SKM-1 (cell line): ENCODE results near the gene WDR11.
"Not testable (repeated sequence)": the region's sequence is repeated elsewhere in the genome, so short reads cannot be mapped to it uniquely, and the experiment has no call there.

Source experiments
- DNase-seq: peaks from one replicate; lab custom pipeline; 2025; ENCODE audit not compliant: unreplicated experiment; lab: John Stamatoyannopoulos, UW

WDR11 gene

DNA sequence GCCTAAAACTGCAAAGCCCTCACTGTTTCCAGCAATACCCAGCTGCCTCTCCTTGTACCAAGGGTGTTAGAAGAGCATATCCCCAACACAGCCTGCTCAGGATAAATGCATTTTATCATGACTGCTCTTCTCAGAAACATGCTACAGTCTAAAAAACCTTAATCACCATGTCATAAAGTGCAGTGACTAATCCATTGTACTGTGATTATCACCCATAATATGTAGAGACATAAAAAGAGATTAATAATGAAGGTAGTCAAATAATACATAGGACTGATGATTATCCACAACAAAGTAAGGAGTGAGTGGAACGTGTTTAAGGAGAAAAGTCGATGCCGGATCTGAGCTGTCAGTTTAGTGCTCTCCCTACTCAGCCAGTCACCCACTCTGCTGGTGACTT is 12.2 kb upstream of the WDR11 start:
- DNase-seq, result no peak

DNA sequence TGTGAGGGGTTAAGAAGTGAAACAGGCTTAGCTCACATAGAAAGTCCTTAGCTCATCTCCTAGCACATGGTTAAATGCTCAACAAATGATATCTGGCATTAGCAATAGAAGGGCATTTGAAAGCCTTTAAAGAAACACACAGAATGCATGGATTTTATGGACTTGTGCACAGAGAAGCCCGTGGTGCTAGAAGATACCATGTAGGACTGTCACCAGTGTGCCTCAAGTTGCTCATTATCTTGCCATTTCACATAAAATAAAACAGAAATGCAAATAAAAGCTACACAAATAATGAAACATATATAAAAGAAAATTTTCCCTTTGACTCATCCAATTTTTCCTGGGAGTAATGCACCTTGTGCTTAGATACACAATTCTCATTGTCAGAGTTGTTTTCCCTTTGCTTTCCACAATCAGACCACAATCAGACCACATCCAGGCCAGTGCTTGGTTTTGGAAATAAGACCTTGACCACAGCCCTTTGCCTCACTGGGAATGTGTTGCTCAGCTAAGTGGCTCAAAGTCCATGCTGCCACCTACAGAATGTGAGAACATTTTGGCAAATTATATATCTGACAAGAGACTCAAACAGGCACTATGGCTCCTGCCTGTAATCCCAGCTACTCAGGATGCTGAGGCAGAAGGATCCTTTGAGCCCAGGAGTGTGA is 9.5 kb upstream of the WDR11 start:
- no peak for DNase-seq

DNA sequence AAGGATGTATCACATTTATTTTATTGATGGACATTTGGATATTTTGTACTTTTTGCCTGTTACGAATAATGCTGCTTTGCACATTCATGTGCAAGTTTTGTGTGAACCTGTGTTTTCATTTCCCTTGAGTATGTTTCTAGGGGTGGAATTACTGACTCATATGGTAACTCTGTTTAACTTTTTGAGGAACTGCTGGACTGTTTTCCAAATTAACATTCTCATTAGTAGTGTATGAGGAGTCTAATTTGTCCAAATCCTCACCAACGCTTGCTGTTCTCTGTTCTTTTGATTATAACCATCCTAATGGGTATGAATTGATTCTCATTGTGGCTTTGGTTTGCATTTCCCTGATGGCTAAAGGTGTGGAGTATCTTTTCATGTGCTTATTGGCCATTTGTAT is 3.2 kb downstream of the WDR11 start:
- DNase-seq, result no peak

DNA sequence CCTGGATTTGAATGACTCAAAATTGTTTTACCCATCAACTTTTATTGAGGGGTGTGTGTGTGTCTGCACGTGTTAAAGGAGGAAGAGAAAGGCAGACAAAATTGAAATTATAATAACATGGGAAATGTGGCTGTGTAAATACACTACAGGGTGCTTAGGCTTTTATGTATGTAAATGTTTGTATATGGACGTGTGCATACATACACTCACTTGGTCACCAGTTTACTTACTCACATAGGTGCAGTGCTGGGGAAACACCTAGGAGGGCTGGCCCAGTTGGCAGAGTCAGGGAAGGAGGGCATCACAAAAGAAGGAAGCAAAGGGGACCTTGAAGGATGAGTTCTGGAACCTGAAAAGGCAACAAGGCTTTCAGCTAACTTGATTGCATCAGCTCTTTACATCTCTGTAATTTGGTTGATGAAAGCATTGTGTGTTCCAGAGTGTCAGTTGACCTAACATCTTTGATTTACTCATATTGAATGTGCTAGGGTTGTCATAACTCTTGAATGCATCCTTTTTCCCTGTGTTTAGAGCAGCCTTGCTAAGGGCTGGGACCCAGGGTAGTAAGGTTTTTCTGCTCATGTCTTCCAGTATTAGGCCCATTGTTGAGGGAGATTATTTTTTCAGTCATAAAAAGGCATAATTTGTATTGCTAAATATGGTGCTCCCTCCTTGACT is 10.2 kb downstream of the WDR11 start:
- no peak for DNase-seq

DNA sequence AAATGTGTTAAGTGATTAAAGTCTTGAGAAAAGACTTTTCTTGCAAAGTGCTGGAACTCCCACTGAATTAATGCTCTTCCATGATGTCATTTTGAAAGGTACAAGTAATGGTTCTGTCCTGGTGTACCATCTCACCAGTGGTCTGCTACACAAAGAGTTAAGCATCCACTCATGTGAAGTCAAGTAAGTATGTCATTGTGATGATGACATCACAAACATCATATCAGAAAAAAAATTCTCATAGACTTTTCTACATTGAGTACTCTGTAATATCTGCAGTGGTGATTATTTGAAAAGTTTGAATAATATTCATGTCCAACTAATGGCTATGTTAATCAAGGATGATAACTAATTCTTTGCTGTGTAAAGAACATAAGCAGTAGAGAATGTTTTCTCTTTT is 22.6 kb downstream of the WDR11 start:
- no peak for DNase-seq

DNA sequence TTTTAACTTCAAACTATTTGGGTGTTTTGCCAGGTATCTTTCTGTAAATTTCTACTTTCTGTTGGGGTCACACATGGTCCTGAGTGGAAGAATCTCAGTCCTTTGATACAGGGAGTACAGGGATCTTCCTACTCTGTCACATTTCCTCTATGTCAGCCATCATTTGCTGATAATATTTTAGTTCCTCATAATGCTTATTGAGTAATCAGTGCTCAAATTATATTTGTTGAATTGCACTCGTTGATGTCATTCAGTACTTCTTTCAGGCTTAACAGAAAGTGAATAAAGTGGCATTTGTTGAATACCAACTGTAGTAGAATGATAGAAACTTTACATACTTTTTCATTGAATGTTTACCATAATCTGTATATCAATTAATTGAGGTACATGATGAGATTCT is 31.9 kb downstream of the WDR11 start:
- no peak for DNase-seq

DNA sequence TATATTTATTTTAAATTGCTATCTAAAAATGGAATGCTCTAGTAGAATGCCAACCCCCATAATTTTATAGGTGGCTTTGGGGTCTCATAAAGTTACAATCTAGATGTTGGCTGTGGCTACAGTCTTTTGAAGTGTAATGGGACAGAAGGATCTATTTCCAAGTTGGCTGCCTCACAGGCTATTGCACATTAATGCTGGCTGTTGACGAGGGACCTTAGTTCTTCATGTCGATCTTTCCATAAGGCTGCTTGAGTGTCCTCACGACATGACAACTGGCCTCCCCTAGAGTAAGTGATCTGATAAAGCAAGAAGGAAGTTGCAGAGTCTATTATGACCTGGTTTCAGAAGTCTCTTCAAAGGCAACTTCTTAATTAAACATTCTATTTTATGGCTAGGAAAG is 36.3 kb downstream of the WDR11 start:
- no peak for DNase-seq

DNA sequence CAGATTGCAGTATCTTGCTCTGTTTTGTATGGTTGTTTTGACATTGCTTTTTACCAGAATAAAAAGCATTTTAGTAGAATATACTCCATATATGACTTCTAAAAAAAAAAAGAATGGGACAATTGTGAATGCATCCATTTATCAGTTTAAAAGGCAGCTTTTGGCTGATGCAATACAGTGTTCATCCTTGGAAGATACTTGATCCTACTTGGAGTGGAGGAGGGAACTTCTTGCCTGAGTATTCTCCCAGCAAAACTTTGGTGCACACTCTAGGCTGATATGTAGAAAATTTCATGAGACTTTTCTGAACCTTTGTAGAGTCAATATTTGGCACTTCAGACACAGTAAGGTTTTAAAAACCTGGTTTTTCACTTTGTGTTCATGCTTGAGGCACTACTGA is 40.2 kb downstream of the WDR11 start:
- no peak for DNase-seq

DNA sequence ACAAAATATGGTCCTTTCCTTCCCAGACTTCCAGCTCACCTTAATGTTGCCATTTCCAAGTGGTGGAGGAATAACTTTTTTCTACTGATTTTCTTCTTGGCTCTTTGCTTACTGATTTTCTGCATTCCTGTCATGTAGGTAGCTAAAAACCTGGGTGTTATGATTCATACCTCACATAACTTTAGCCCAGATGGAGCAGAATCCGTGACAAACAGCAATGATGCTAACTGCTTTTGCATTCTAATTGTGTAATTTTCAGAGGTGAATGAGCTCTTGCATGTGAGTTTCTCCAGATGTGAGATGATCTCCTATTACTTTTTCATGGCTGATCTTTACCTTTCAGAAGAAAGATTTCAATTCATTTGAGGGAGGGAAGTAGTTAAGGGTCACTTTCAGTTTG is 43.4 kb downstream of the WDR11 start:
- no peak for DNase-seq

DNA sequence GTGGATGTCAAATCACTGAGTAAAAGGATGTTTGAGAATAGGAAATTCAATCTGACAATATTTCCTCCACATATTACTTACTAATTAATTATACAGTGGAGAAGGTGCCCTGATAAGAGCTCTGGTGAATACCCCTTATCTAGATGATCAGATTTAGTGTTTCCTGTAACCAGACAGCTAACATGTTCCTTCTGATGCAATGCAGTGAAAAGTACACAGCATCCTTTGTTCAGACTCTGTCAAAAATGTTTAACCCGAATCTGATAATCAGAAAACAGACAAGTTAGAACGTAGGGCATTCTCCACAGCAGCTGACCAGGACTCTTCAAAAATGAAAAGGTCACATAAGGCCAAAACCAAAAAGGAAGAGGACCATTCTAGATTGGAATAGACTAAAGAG is 46.2 kb downstream of the WDR11 start:
- no peak for DNase-seq

DNA sequence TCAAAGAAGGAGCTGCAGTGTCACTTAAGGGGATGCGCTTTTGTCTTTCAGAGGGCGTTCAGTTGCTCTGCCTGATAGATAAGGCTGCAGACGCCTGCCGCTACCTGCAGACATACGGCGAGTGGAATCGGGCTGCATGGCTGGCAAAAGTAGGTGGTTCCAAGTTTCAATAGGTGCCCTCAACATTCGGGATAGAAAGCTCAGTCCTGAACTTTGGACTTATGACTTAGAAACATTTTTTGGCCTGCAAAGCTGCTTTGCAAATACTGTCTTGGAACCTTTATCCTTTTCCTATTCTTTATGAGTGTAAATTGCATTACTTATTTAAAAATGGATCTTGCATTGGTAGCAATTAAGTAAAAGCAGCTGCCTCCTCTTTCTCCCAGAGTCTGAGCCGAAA is 54.1 kb downstream of the WDR11 start:
- DNase-seq, result no peak

DNA sequence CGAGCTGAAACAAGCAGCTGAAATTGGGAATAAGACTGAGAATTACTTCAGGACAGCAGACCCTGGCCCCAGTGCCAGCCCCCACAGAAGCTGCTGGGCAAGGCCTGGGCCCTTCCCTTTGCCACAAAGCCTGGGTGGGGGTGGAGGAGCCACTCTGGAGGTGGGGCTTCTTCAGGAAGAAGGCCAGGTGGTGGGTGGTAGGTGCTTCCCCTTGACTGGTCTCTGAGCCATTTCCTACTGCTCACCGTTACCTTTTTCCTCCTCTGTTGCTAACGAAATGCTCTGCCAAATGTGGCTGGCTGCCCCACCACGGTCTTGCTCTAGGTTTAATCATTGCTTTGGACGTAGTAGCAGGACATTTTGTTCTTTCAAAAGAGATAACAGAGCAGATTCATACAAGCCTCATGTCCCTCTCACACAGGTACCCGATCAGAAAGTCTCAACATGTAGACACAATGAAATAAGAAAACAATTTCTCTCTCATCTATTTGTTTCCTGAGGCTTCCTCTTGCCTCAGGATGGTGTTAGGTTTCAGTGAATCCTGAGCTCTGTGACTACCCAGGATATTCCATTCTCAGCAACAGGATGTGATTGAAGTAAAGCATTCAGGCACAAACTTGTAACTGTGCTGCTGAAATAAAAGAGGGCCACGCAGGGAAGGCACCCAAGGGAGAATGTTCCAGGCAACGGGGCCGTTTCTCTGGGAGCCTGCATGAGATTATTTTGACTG is 66.5 kb downstream of the WDR11 start:
- DNase-seq, result no peak

DNA sequence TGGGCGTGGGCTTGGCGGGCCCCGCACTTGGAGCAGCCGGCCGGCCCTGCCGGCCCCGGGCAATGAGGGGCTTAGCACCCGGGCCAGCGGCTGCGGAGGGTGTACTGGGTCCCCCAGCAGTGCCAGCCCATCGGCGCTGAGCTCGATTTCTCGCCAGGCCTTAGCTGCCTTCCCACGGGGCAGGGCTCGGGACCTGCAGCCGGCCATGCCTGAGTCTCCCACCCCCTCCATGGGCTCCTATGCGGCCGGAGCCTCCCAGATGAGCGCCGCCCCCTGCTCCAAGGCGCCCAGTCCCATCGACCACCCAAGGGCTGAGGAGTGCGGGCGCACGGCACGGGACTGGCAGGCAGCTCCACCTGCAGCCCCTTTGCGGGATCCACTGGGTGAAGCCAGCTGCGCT is 72.7 kb downstream of the WDR11 start:
- DNase-seq, result not testable (repeated sequence)

DNA sequence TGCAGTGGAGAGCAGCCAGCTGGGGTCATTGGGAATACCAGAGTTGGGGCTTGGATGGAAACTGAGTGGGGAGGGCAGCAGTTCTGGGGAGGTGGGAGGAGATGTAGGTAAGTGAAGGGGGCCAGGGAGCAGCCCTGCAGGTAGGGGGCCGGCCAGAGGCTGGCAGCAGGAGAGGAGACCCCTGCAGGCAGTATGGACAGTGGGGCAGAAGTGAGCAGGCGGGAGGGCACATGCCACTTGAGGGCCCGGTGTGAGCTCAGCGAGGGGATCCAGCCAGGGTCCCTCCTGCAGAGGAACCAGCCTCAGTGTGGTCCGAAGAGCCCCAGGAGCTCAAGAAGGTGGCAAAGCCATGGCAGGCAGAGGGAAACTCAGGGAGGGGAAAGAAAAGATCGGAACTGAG is 75.4 kb downstream of the WDR11 start:
- no peak for DNase-seq

DNA sequence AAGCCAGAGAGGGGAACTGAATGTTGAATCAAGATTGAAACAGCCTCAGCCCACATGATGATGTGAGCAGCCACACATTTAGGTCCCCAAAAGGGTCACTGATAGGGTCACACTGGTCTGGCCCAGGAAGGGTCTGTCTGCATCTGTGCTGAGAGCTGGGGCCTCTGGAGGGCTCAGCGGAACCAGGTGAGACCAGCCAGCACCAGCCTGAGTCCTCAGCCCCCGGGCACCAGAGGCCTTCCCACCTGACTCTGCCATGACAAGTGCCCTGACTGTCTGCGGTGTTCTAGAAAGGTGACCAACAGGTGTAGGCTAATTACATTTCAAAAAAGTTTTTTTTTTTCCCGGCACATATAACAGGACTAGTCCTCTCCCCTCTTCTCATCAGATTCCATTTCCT is 76.2 kb downstream of the WDR11 start:
- no peak for DNase-seq

DNA sequence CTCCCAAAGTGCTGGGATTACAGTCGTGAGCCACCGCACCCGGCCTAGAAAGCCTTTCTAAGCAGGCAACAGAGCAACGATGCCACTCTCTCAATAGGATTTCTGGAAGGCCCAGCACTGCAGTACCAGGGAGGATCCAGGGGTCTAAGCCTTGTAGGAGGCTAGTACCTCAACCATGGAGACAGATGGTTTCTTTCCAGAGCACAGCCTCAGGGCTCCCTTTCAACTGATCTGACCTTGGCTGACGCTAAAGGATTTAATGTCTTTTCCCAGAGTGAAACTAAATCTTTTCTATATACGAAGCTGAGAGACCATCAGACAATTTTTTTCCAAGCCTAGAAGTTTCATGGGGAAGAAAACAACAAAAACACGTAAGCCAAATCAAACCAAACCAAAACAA is 78.0 kb downstream of the WDR11 start:
- no peak for DNase-seq

DNA sequence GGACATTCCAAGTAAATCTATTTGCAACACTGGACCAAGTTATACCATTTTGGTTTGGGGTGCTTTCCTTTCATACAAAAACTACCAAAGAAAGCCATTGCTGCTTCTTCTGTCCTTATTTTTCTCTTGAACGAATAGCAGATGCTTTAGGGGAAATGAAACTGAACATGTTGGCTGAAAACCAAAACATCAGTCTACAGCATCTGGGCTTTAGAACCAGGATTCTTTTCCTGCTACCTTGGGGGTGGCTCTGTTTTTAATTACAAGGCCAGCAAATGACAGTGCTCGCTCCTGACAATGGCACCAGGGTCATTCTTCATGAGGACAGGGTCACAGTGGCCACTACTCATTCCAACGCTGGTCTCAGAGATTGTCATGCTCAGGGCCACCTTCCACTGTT is 80.3 kb downstream of the WDR11 start:
- no peak for DNase-seq

DNA sequence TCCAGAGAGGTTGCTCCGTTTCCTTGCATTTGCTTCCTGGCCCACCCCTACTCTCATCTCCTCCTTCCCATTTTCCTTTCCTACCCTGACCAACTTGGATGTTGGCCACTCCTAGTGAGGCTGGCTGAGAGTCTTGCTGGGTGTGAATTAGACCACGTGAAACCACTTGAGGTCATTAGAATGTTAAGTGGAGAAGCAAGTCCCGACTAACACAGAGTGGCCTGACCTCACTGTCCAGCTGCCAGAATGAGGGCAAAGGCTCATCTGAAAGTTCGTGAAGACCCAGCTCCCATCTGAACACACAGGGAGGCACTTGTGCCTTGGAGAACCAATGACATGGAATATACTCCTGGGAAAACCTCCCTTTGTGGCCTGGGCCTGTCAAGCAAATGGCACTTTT is 80.8 kb downstream of the WDR11 start:
- no peak for DNase-seq

DNA sequence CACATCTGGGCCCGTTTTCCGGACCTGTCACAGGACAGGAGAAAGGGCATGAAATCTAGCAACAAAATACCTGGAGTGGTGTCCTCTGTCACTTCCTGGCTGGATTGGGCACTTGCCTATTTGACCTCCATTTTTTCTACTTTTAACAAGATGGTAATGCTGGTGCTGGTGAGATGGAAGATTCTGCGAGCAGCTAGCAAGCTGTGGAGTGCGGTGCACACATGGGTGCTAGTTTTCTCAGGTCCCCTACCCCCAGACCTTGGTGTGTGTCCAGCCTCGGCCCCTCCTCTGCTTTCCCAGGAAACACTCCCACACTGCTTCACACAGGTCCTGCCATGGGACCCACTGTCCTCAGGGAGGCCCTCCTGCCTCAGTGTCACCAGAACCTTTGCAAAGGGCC is 87.7 kb downstream of the WDR11 start:
- no peak for DNase-seq

DNA sequence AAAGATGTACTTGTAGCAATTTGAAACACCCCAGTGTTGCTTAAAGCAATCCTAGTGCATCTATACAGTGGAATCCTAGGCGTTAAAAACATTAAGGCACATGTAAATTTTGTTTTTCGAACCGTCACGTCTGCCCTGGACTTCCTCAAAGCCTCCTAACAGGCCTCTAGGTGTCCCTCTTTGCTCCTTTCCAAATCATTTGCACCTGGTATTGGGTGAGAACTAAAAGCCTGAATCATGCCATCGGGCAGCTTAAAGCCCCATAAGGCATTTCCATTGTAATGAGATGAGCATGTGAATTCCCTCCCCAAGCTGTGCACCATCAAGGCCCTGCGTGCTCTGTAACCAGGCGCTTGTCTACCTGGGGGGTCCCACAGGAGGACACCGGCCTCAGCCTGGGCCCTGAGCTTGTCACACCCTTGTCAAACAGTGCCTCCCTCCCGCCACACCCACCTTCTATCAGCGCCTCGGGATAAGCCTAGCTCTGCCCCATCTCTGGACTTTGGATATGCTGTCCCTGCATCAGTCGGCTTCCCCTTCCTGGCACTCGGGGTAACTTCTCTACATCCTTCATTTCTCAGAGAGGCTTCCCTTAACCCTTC is 89.2 kb downstream of the WDR11 start:
- DNase-seq, result no peak

DNA sequence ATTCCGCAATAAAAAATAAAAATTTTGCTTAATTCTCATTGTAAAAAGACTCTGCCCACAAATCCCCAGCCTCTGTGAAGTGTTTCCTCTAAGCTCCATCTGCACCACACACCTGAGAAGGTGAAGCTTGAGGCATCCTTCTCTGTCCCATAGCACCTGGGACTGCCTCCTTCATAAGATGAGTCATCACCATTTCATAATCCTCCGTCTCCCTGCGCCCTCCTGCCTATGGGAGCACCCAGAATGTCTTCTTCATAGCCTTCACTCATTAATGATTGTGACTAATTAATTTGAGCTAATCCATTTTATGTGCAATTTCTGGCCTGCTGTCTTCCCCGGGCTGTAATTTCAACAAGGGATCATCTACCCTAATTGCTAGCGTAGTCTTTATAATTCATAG is 90.3 kb downstream of the WDR11 start:
- DNase-seq, result no peak

DNA sequence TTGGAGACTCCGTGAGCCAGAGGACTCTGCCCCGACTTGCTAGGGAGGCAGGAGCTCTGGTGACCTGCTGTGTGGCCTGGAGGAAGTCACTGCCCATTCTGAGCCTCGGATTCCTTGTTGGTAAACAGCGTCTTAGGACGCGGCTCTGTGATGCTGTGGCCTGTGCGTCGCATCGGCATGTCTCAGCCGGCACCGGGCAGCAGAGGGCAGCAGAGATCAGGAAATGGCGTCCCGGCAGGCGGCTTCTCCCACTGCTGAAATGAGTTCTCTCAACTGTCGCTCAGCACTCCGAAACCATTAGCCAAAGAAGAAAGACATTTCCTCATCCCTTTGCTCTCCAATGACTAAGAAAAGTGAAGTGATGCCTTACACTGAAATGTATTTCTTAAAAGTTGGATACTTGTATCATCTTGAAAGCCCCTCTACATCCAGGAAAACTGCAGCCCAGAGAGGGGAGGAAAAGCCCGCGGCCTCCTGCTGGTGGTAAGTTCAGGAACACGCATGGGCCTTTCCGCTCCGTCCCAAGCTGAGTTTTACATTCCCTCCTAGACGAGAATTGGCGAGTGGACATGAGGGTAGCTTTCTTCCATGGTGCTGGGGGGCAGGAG is 91.7 kb downstream of the WDR11 start:
- DNase-seq, result peak; percentile 32
